ENCODE results near the gene OR4N5.
"Not testable (repeated sequence)": the region's sequence is repeated elsewhere in the genome, so short reads cannot be mapped to it uniquely, and the experiment has no call there.

OR4N5 gene, protein sequence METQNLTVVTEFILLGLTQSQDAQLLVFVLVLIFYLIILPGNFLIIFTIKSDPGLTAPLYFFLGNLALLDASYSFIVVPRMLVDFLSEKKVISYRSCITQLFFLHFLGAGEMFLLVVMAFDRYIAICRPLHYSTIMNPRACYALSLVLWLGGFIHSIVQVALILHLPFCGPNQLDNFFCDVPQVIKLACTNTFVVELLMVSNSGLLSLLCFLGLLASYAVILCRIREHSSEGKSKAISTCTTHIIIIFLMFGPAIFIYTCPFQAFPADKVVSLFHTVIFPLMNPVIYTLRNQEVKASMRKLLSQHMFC

GRCh38 chr14:20138520-20138919 is at the start of gene OR4N5:
TSS of gene OR4N5 (plus strand) at chr14:20138820. CDS start at chr14:20143736, 4,916 bp downstream.
- Mint-ChIP-seq H3K4me3 (no peak within 1 kb of the TSS), H3K36me3 (ENCODE audit: low read depth) (no peaks in the 10 kb centered on the region), H3K4me1 (no peaks in the 10 kb centered on the region), H3K9me3 (peaks cover 65% of the 10 kb centered on the region), H3K27ac (no peak within 1 kb of the TSS), H3K27me3 (ENCODE audit: low read depth, poor library complexity) (no peaks in the 10 kb centered on the region)
- TF ChIP-seq CTCF (IDR thresholded peaks at IDR 0.05) = no peak
- no peak for DNase-seq

- peaks cover 60% of the 10 kb centered on the region for H3K9me3 Mint-ChIP-seq
- H3K4me1 Mint-ChIP-seq = no peaks in the 10 kb centered on the region
- DNase-seq = no peak
- no peaks in the 10 kb centered on the region for H3K27me3 Mint-ChIP-seq (ENCODE audit: low read depth, poor library complexity)
- no peak overlapping the region for H3K4me3 Mint-ChIP-seq
- no peak overlapping the region for H3K27ac Mint-ChIP-seq
- H3K36me3 Mint-ChIP-seq (ENCODE audit: low read depth) = no peaks in the 10 kb centered on the region
- TF ChIP-seq CTCF (IDR thresholded peaks at IDR 0.05) = no peak
Observed at GRCh38 chr14:20092050-20092449, 46.6 kb upstream of the OR4N5 start.

DNA sequence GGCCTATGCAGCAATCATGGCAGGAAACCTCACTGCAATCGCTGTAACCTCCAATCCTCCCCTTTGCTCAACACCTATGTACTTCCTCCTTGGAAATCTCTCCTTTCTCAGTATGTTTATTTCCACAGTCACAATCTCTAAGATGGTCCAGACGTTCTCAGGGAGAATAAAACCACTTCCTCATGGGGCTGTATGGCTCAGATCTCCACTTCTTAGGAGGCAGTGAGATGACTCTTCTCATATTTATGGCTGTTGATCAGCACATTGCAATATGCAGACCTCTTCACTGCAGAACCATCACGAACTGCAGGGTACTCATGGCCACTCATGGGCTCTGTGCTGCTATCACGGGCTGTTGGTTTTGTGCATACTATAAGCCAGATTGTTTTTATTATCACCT is 45.2 kb upstream of the OR4N5 start:
- no peaks in the 10 kb centered on the region for H3K4me1 Mint-ChIP-seq
- H3K27ac Mint-ChIP-seq = no peak overlapping the region
- H3K4me3 Mint-ChIP-seq = no peak overlapping the region
- H3K36me3 Mint-ChIP-seq (ENCODE audit: low read depth) = no peaks in the 10 kb centered on the region
- TF ChIP-seq CTCF (IDR thresholded peaks at IDR 0.05) = no peak
- peaks cover 57% of the 10 kb centered on the region for H3K9me3 Mint-ChIP-seq
- H3K27me3 Mint-ChIP-seq (ENCODE audit: low read depth, poor library complexity) = no peaks in the 10 kb centered on the region
- no peak for DNase-seq

DNA sequence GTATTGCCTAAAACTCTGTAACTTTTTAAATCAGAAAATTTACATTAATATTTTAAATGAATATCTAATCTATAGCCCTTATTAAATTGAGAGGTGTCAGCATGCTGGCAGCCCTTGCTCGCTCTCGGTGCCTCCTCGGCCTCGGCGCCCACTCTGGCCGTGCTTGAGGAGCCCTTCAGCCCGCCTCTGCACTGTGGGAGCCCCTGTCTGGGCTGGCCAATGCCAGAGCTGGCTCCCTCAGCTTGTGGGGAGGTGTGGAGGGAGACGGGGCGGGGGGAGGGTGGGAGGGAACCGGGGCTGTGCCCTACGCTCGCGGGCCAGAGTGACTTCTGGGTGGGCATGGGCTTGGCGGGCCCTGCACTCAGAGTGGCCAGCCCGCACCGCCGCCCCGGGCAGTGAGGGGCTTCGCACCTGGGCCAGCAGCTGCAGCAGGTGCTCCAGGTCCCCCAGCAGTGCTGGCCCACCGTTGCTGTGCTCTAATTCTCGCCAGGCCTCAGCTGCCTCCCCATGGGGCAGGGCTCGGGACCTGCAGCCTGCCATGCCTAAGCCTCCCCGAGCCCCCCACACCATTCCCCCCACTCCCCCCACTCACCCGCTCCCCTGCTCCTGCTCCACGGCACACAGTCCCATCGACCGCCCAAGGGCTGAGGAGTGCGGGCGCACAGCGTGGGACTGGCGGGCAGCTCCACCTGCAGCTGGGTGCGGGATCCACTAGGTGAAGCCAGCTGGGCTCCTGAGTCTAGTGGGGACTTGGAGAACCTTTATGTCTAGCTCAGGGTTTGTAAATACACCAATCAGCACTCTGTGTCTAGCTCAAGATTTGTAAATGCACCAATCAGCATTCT is 39.5 kb upstream of the OR4N5 start:
- H3K4me1 Mint-ChIP-seq; H3K4me3 Mint-ChIP-seq; DNase-seq; H3K36me3 Mint-ChIP-seq (ENCODE audit: low read depth); H3K27me3 Mint-ChIP-seq (ENCODE audit: low read depth, poor library complexity); H3K27ac Mint-ChIP-seq: not testable (repeated sequence)
- H3K9me3 Mint-ChIP-seq = peaks cover 65% of the 10 kb centered on the region

- Mint-ChIP-seq H3K9me3 (peaks cover 47% of the 10 kb centered on the region), H3K27me3 (ENCODE audit: low read depth, poor library complexity) (no peaks in the 10 kb centered on the region), H3K4me3 (no peak within 1 kb of the TSS), H3K27ac (no peak within 1 kb of the TSS), H3K36me3 (ENCODE audit: low read depth) (no peaks in the 10 kb centered on the region), H3K4me1 (no peaks in the 10 kb centered on the region)
- no peak for DNase-seq
- no peak for TF ChIP-seq CTCF (IDR thresholded peaks at IDR 0.05)
Observed at GRCh38 chr14:20110438-20110837, 28.2 kb upstream of the OR4N5 start, which contains the start of gene OR4K17. TSS of gene OR4K17 (plus strand) at chr14:20110739. CDS start at chr14:20117500, 6,761 bp downstream.

- H3K4me3 Mint-ChIP-seq = no peak overlapping the region
- peaks cover 49% of the 10 kb centered on the region for H3K9me3 Mint-ChIP-seq
- no peaks in the 10 kb centered on the region for H3K27me3 Mint-ChIP-seq (ENCODE audit: low read depth, poor library complexity)
- H3K27ac Mint-ChIP-seq = no peak overlapping the region
- no peaks in the 10 kb centered on the region for H3K36me3 Mint-ChIP-seq (ENCODE audit: low read depth)
- no peak for DNase-seq
- H3K4me1 Mint-ChIP-seq = no peaks in the 10 kb centered on the region
- no peak for TF ChIP-seq CTCF (IDR thresholded peaks at IDR 0.05)
Observed at GRCh38 chr14:20112321-20112720, 26.3 kb upstream of the OR4N5 start.

All from nephron progenitor cell (in vitro differentiated cells).